Neural cell (in vitro differentiated cells): ENCODE results near the gene KBTBD12. TPM values are rescaled to one million over a fixed set of nuclear protein-coding genes. Genes with fewer than 3 reads are reported as not detected.

Experiments used
- H2AFZ ChIP-seq: fragments of 200-600, 300-800 bp; sonication (generic), shearing (Covaris generic); 2 replicates; pipeline ENCODE4 v1.6.0; 2014; ENCODE audit warnings: low read depth, mild to moderate bottlenecking, antibody characterized with exemption, low read length, moderate library complexity
- H3F3A ChIP-seq: fragments of 200-600 bp; shearing (Covaris generic); 2 replicates; pipeline ENCODE4 v1.6.1; 2016; ENCODE audit warnings: mild to moderate bottlenecking, moderate library complexity, mixed read lengths, antibody characterized with exemption, low read length; ENCODE audit not compliant: insufficient read depth, poor library complexity, severe bottlenecking
- H3K27ac ChIP-seq: fragments of 200-600, 300-800 bp; sonication (generic), shearing (Covaris generic); 2 replicates; pipeline ENCODE4 v1.5.1; 2014; ENCODE audit warnings: mild to moderate bottlenecking, low read length, moderate library complexity
- H3K27me3 ChIP-seq: fragments of 300-800, 200-600 bp; sonication (generic), shearing (Covaris generic); 2 replicates; pipeline ENCODE4 v1.6.0; 2014; ENCODE audit warnings: mild to moderate bottlenecking, low read depth, low read length, moderate library complexity; ENCODE audit not compliant: insufficient read depth
- H3K36me3 ChIP-seq: fragments of 300-800, 200-600 bp; sonication (generic), shearing (Covaris generic); 2 replicates; pipeline ENCODE4 v1.5.1; 2014; ENCODE audit warnings: mild to moderate bottlenecking, antibody characterized with exemption, low read length, moderate library complexity; ENCODE audit not compliant: insufficient read depth
- H3K4me2 ChIP-seq: fragments of 300-800, 200-600 bp; sonication (generic), shearing (Covaris generic); 2 replicates; pipeline ENCODE4 v1.6.0; 2014; ENCODE audit warnings: mild to moderate bottlenecking, low read length
- H3K4me3 ChIP-seq: fragments of 300-800, 200-600 bp; sonication (generic), shearing (Covaris generic); 2 replicates; pipeline ENCODE4 v1.5.1; 2014; ENCODE audit warnings: mild to moderate bottlenecking, low read length, moderate library complexity
- H3K79me2 ChIP-seq: fragments of 200-600 bp; shearing (Covaris generic); replicated peaks from 2 replicates; pipeline ENCODE4 v1.6.0; 2014; ENCODE audit warnings: mild to moderate bottlenecking, low read length, moderate library complexity; ENCODE audit not compliant: insufficient read depth
- H3K9ac ChIP-seq: fragments of 300-800, 200-600 bp; sonication (generic), shearing (Covaris generic); 2 replicates; pipeline ENCODE4 v1.6.1; 2016; ENCODE audit warnings: mild to moderate bottlenecking, low read length, mixed read lengths
- H3K9me2 ChIP-seq: fragments of 200-600 bp; shearing (Covaris generic); 2 replicates; pipeline ENCODE4 v1.6.1; 2016; ENCODE audit warnings: mild to moderate bottlenecking, low read length, mixed read lengths; ENCODE audit not compliant: insufficient read depth
- H3K9me3 ChIP-seq: fragments of 200-600, 300-800 bp; sonication (generic), shearing (Covaris generic); 2 replicates; pipeline ENCODE4 v1.6.1; 2016; ENCODE audit warnings: mild to moderate bottlenecking, mixed run types, low read length, moderate library complexity, mixed read lengths
- H4K20me1 ChIP-seq: fragments of 200-600 bp; shearing (Covaris generic); 2 replicates; pipeline ENCODE4 v1.6.1; 2016; ENCODE audit warnings: mild to moderate bottlenecking, mixed run types; ENCODE audit not compliant: insufficient read depth
- EP300 ChIP-seq: fragments of 450-650 bp; conservative IDR thresholded peaks from 2 replicates; pipeline ENCODE4 v1.6.1; 2014; ENCODE audit warnings: antibody characterized with exemption, mild to moderate bottlenecking, moderate library complexity; ENCODE audit not compliant: poor library complexity, severe bottlenecking
- EZH2 ChIP-seq: fragments of 200-600, 300-800 bp; shearing (Covaris generic), sonication (generic); IDR thresholded peaks from 2 replicates; pipeline ENCODE4 v1.6.1; 2014; ENCODE audit warnings: antibody characterized with exemption, low read length, borderline replicate concordance, mild to moderate bottlenecking; ENCODE audit not compliant: insufficient read depth, poor library complexity, severe bottlenecking
- MXI1 ChIP-seq: fragments of 450-650 bp; conservative IDR thresholded peaks from 2 replicates; pipeline ENCODE4 v1.6.1; 2014; ENCODE audit warnings: antibody characterized with exemption, mild to moderate bottlenecking; ENCODE audit not compliant: poor library complexity, severe bottlenecking
- POLR2AphosphoS5 ChIP-seq: IDR thresholded peaks from 2 replicates; pipeline ENCODE4 v1.6.1; 2012
- RAD21 ChIP-seq: fragments of 450-650 bp; conservative IDR thresholded peaks from 2 replicates; pipeline ENCODE4 v1.6.1; 2014; ENCODE audit warnings: antibody characterized with exemption, mild to moderate bottlenecking, moderate library complexity
- SMC3 ChIP-seq: fragments of 450-650 bp; conservative IDR thresholded peaks from 2 replicates; pipeline ENCODE4 v1.6.1; 2014; ENCODE audit warnings: antibody characterized with exemption, mild to moderate bottlenecking, moderate library complexity; ENCODE audit not compliant: poor library complexity
- TAF1 ChIP-seq: IDR thresholded peaks from 2 replicates; pipeline ENCODE4 v1.6.1; 2012; ENCODE audit warnings: low read depth
- polyA plus RNA-seq: library from polyadenylated mRNA; depleted of rRNA; stranded (reverse); fragments of >200 nt; gene quantifications from 2 replicates; pipeline ENCODE4 v1.2.3, GENCODE V29; 2014
- TF ChIP-seq, protein P1 (sequence below): IDR thresholded peaks from 2 replicates; pipeline ENCODE4 v1.6.1; 2012; ENCODE audit warnings: borderline replicate concordance
- TF ChIP-seq, protein P2 (sequence below): fragments of 450-650 bp; IDR thresholded peaks from 2 replicates; pipeline ENCODE4 v1.5.1; 2014; ENCODE audit warnings: antibody characterized with exemption, mild to moderate bottlenecking, moderate library complexity; ENCODE audit not compliant: poor library complexity, severe bottlenecking

Gene KBTBD12
- polyA plus RNA-seq, 1 donor from 2014 or later = not detected

GRCh38 chr3:127979473-127979872 is 64.4 kb downstream of the KBTBD12 start:
- no peak overlapping the region for H3K4me2 ChIP-seq
- H3K79me2 ChIP-seq = no peaks in the 10 kb centered on the region
- no peak overlapping the region for H3K27ac ChIP-seq

DNA sequence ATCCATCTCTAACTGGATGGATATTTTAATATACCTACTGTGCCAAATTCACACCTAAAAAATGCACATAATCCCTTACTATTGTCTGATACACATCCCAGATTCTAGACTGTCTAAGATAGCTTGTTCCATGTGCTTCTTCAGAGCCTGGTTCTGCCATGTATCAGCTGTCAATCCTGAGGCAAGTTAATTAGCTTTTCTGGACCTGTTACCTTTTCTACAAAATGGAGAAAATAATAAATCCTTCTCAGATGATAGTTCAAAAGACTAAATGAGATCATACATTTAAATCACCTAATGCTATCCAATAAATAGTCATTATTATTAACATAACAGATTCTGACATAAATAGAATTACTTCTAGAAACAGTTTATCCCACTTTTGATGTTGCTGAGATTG is 66.1 kb downstream of the KBTBD12 start:
- Histone ChIP-seq H3K9ac (no peak overlapping the region), H3K9me2 (no peaks in the 10 kb centered on the region), H3K27me3 (no peaks in the 10 kb centered on the region), H3K9me3 (no peaks in the 10 kb centered on the region), H3K4me2 (no peak overlapping the region), H4K20me1 (no peaks in the 10 kb centered on the region), H2AFZ (no peak overlapping the region), H3K36me3 (no peaks in the 10 kb centered on the region), H3F3A (no peaks in the 10 kb centered on the region), H3K4me3 (no peak overlapping the region), H3K27ac (no peak overlapping the region), H3K79me2 (no peaks in the 10 kb centered on the region)
- TF ChIP-seq RAD21 (no peak), POLR2AphosphoS5 (no peak), SMC3 (no peak), EP300 (no peak), EZH2 (no peak), TAF1 (no peak), MXI1 (no peak)
- TF ChIP-seq, protein P1, sequence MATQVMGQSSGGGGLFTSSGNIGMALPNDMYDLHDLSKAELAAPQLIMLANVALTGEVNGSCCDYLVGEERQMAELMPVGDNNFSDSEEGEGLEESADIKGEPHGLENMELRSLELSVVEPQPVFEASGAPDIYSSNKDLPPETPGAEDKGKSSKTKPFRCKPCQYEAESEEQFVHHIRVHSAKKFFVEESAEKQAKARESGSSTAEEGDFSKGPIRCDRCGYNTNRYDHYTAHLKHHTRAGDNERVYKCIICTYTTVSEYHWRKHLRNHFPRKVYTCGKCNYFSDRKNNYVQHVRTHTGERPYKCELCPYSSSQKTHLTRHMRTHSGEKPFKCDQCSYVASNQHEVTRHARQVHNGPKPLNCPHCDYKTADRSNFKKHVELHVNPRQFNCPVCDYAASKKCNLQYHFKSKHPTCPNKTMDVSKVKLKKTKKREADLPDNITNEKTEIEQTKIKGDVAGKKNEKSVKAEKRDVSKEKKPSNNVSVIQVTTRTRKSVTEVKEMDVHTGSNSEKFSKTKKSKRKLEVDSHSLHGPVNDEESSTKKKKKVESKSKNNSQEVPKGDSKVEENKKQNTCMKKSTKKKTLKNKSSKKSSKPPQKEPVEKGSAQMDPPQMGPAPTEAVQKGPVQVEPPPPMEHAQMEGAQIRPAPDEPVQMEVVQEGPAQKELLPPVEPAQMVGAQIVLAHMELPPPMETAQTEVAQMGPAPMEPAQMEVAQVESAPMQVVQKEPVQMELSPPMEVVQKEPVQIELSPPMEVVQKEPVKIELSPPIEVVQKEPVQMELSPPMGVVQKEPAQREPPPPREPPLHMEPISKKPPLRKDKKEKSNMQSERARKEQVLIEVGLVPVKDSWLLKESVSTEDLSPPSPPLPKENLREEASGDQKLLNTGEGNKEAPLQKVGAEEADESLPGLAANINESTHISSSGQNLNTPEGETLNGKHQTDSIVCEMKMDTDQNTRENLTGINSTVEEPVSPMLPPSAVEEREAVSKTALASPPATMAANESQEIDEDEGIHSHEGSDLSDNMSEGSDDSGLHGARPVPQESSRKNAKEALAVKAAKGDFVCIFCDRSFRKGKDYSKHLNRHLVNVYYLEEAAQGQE = no peak
- TF ChIP-seq, protein P2, sequence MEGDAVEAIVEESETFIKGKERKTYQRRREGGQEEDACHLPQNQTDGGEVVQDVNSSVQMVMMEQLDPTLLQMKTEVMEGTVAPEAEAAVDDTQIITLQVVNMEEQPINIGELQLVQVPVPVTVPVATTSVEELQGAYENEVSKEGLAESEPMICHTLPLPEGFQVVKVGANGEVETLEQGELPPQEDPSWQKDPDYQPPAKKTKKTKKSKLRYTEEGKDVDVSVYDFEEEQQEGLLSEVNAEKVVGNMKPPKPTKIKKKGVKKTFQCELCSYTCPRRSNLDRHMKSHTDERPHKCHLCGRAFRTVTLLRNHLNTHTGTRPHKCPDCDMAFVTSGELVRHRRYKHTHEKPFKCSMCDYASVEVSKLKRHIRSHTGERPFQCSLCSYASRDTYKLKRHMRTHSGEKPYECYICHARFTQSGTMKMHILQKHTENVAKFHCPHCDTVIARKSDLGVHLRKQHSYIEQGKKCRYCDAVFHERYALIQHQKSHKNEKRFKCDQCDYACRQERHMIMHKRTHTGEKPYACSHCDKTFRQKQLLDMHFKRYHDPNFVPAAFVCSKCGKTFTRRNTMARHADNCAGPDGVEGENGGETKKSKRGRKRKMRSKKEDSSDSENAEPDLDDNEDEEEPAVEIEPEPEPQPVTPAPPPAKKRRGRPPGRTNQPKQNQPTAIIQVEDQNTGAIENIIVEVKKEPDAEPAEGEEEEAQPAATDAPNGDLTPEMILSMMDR = no peak

More at GRCh38 chr3:127979473-127979872, 64.4 kb downstream of the KBTBD12 start:
- Histone ChIP-seq H3K9ac (no peak overlapping the region), H3K4me3 (no peak overlapping the region), H3K9me2 (no peaks in the 10 kb centered on the region), H3F3A (no peaks in the 10 kb centered on the region), H2AFZ (no peak overlapping the region), H3K9me3 (no peaks in the 10 kb centered on the region), H3K36me3 (no peaks in the 10 kb centered on the region), H4K20me1 (no peaks in the 10 kb centered on the region), H3K27me3 (no peaks in the 10 kb centered on the region)
- no peak for TF ChIP-seq MXI1
- TF ChIP-seq, protein P1 = no peak
- TF ChIP-seq, protein P2 = no peak
- no peak for TF ChIP-seq SMC3
- no peak for TF ChIP-seq RAD21
- no peak for TF ChIP-seq EZH2
- no peak for TF ChIP-seq EP300
- no peak for TF ChIP-seq TAF1
- no peak for TF ChIP-seq POLR2AphosphoS5
